Activated naive CD8-positive, alpha-beta T cell (primary cell): ENCODE results near the gene MGME1.

Source experiments
- H3K27ac Mint-ChIP-seq: one replicate; pipeline ENCODE4 v1.8.0; 2021; ENCODE audit warnings: mixed read lengths
- H3K27me3 Mint-ChIP-seq: one replicate; pipeline ENCODE4 v1.8.0; 2021; ENCODE audit warnings: mixed read lengths
- H3K36me3 Mint-ChIP-seq: one replicate; pipeline ENCODE4 v1.8.0; 2021; ENCODE audit warnings: mixed read lengths
- H3K4me1 Mint-ChIP-seq: one replicate; pipeline ENCODE4 v1.8.0; 2021; ENCODE audit warnings: low read depth, mixed read lengths
- H3K4me3 Mint-ChIP-seq: one replicate; pipeline ENCODE4 v1.8.0; 2021; ENCODE audit warnings: mild to moderate bottlenecking, mixed read lengths
- H3K9me3 Mint-ChIP-seq: one replicate; pipeline ENCODE4 v1.8.0; 2021; ENCODE audit warnings: low read depth, mixed read lengths

The MGME1 gene

GRCh38 chr20:18032977-18033892 lies 64.4 kb downstream of the MGME1 start:
- Mint-ChIP-seq H3K4me1 (no peaks in the 10 kb centered on the region), H3K36me3 (no peaks in the 10 kb centered on the region), H3K27me3 (peaks cover 4% of the 10 kb centered on the region), H3K4me3 (no peak overlapping the region), H3K9me3 (no peaks in the 10 kb centered on the region), H3K27ac (no peak overlapping the region)

- Mint-ChIP-seq H3K9me3 (no peaks in the 10 kb centered on the region), H3K4me1 (no peaks in the 10 kb centered on the region), H3K36me3 (no peaks in the 10 kb centered on the region), H3K27ac (no peak overlapping the region), H3K27me3 (peaks cover 6% of the 10 kb centered on the region), H3K4me3 (no peak overlapping the region)
Measured at GRCh38 chr20:18034039-18034438, 65.2 kb downstream of the MGME1 start.

- Mint-ChIP-seq H3K27ac (no peak overlapping the region), H3K4me1 (no peaks in the 10 kb centered on the region), H3K27me3 (peaks cover 14% of the 10 kb centered on the region), H3K9me3 (peaks cover 8% of the 10 kb centered on the region), H3K4me3 (no peak overlapping the region), H3K36me3 (no peaks in the 10 kb centered on the region)
Measured at GRCh38 chr20:18039063-18039462, 70.2 kb downstream of the MGME1 start.
